H1 (cell line): Measurements from ENCODE around the gene ZNF700. TPM values are rescaled to one million over a fixed set of nuclear protein-coding genes. Genes with fewer than 3 reads are reported as not detected.
"Not testable (repeated sequence)": the region's sequence is repeated elsewhere in the genome, so short reads cannot be mapped to it uniquely, and the experiment has no call there.

ENCODE experiments used
- CTCF ChIA-PET: fragments of 300-600 bp; sonication (Branson Sonifier 250); formaldehyde crosslinking; loops from one replicate; lab custom pipeline; 2021; ENCODE audit not compliant: partially characterized antibody; lab: Charles Lee
- POLR2A ChIA-PET: fragments of 300-600 bp; sonication (Branson Sonifier 250); formaldehyde crosslinking; loops from one replicate; lab custom pipeline; 2021; ENCODE audit warnings: inconsistent platforms; ENCODE audit not compliant: partially characterized antibody; lab: Charles Lee
- DNase-seq, 2 experiments: peaks; one replicate each; pipeline versions ENCODE4 v3.0.0 to v3.0.0-alpha.2; 2010 to 2022; ENCODE audit warnings: low spot score in 2 of 2, low read depth in 1 of 2, mixed read lengths in 1 of 2
- FAIRE-seq: peaks from 2 replicates; lab custom pipeline; 2011; peaks lifted over from hg19 to GRCh38; lab: Jason Lieb, UNC
- H2AFZ ChIP-seq: 2 replicates; pipeline ENCODE4 v1.8.1; 2012; ENCODE audit warnings: low read length, inconsistent platforms
- H2AK5ac ChIP-seq: 2 replicates; pipeline ENCODE4 v1.6.1; 2013; ENCODE audit warnings: low read depth, low read length
- H2BK120ac ChIP-seq: replicated peaks from 2 replicates; pipeline ENCODE3; 2013; ENCODE audit warnings: low read depth, low read length, inconsistent platforms
- H2BK12ac ChIP-seq: 2 replicates; pipeline ENCODE4 v1.6.1; 2013; ENCODE audit warnings: low read depth, low read length
- H2BK15ac ChIP-seq: 2 replicates; pipeline ENCODE4 v1.6.1; 2013; ENCODE audit warnings: low read length
- H2BK20ac ChIP-seq: 2 replicates; pipeline ENCODE4 v1.6.1; 2013; ENCODE audit warnings: low read length
- H2BK5ac ChIP-seq: 2 replicates; pipeline ENCODE4 v1.6.1; 2013; ENCODE audit warnings: low read depth, low read length
- H3K14ac ChIP-seq: 2 replicates; pipeline ENCODE4 v1.6.1; 2013; ENCODE audit warnings: inconsistent platforms; ENCODE audit not compliant: insufficient read length
- H3K18ac ChIP-seq: 2 replicates; pipeline ENCODE4 v1.6.1; 2013; ENCODE audit warnings: low read length; ENCODE audit errors: extremely low read depth
- H3K23ac ChIP-seq: 2 replicates; pipeline ENCODE4 v1.6.1; 2013; ENCODE audit warnings: inconsistent platforms; ENCODE audit not compliant: insufficient read length
- H3K23me2 ChIP-seq: 2 replicates; pipeline ENCODE4 v1.6.1; 2013; ENCODE audit warnings: low read depth, low read length
- H3K27ac ChIP-seq: 2 replicates; pipeline ENCODE4 v1.6.1; 2011; ENCODE audit warnings: low read depth, low read length, inconsistent platforms
- H3K27me3 ChIP-seq, 4 experiments: replicated peaks in 1 of 4; 1 replicate in 1 of 4; 2 replicates in 3 of 4; pipeline versions ENCODE4 v1.6.1 to v1.8.1; 2011 to 2013; ENCODE audit warnings: low read length in 3 of 4, mild to moderate bottlenecking in 3 of 4, inconsistent platforms in 2 of 4, mixed read lengths in 2 of 4, moderate library complexity in 1 of 4; ENCODE audit not compliant: control insufficient read depth in 3 of 4, insufficient read depth in 3 of 4; ENCODE audit errors: extremely low read depth in 1 of 4
- H3K36me3 ChIP-seq, 4 experiments: 2 replicates each; pipeline versions ENCODE4 v1.6.1 to v1.8.1; 2011 to 2013; ENCODE audit warnings: mild to moderate bottlenecking in 4 of 4, low read length in 3 of 4, moderate library complexity in 2 of 4, control low read depth in 1 of 4, inconsistent platforms in 1 of 4; ENCODE audit not compliant: insufficient read depth in 4 of 4, control insufficient read depth in 2 of 4
- H3K4ac ChIP-seq: replicated peaks from 2 replicates; pipeline ENCODE3; 2013; ENCODE audit warnings: low read length, low read depth, mixed read lengths, inconsistent platforms; ENCODE audit not compliant: insufficient read length
- H3K4me1 ChIP-seq, 4 experiments: replicated peaks in 1 of 4; 1 replicate in 1 of 4; 2 replicates in 3 of 4; pipeline versions ENCODE4 v1.6.1 to v1.8.1; 2011 to 2013; ENCODE audit warnings: low read length in 3 of 4, inconsistent platforms in 2 of 4, mixed read lengths in 1 of 4; ENCODE audit not compliant: insufficient read depth in 4 of 4, control insufficient read depth in 3 of 4
- H3K4me2 ChIP-seq, 2 experiments: 2 replicates each; pipeline versions ENCODE4 v1.6.1 to v1.8.1; 2011 to 2013; ENCODE audit warnings: low read depth in 2 of 2, low read length in 2 of 2, control low read depth in 1 of 2, inconsistent platforms in 1 of 2, mild to moderate bottlenecking in 1 of 2; ENCODE audit not compliant: insufficient read depth in 1 of 2
- H3K4me3 ChIP-seq, 4 experiments: fragments of 200-600, 300-600 bp in 1 of 4; sonication (generic), shearing (Covaris generic), sonication (Bioruptor Twin) in 1 of 4; 2 replicates each; pipeline versions ENCODE4 v1.5.1 to v1.8.1; 2011 to 2016; ENCODE audit warnings: low read length in 4 of 4, low read depth in 3 of 4, control low read depth in 2 of 4, inconsistent platforms in 2 of 4, mild to moderate bottlenecking in 2 of 4, mixed read lengths in 1 of 4, moderate library complexity in 1 of 4; ENCODE audit not compliant: insufficient read depth in 2 of 4; ENCODE audit errors: extremely low read depth in 1 of 4
- H3K56ac ChIP-seq: replicated peaks from 2 replicates; pipeline ENCODE3; 2013; ENCODE audit warnings: low read depth, mild to moderate bottlenecking, mixed read lengths, low read length, inconsistent platforms; ENCODE audit not compliant: insufficient read length
- H3K79me1 ChIP-seq: 2 replicates; pipeline ENCODE4 v1.6.1; 2013; ENCODE audit warnings: low read depth, low read length, control low read depth
- H3K79me2 ChIP-seq, 2 experiments: 2 replicates each; pipeline versions ENCODE4 v1.6.1 to v1.8.1; 2012 to 2013; ENCODE audit warnings: low read length in 2 of 2, mild to moderate bottlenecking in 2 of 2, inconsistent platforms in 1 of 2; ENCODE audit not compliant: insufficient read depth in 2 of 2, control insufficient read depth in 1 of 2
- H3K9ac ChIP-seq, 4 experiments: replicated peaks in 1 of 4; 1 replicate in 1 of 4; 2 replicates in 3 of 4; pipeline versions ENCODE4 v1.6.1 to v1.8.1; 2011 to 2013; ENCODE audit warnings: low read depth in 3 of 4, low read length in 3 of 4, control low read depth in 2 of 4, mild to moderate bottlenecking in 2 of 4, moderate library complexity in 2 of 4, inconsistent platforms in 1 of 4; ENCODE audit errors: extremely low read depth in 1 of 4
- H3K9me3 ChIP-seq, 2 experiments: 2 replicates each; pipeline versions ENCODE4 v1.6.1 to v1.8.1; 2012 to 2013; ENCODE audit warnings: mild to moderate bottlenecking in 2 of 2, moderate library complexity in 2 of 2, control low read depth in 1 of 2, inconsistent platforms in 1 of 2, low read depth in 1 of 2, low read length in 1 of 2, mixed read lengths in 1 of 2; ENCODE audit not compliant: insufficient read depth in 2 of 2
- H4K20me1 ChIP-seq, 2 experiments: replicated peaks in 1 of 2; 2 replicates each; pipeline versions ENCODE3 to v1.8.1; 2011 to 2013; ENCODE audit warnings: inconsistent platforms in 2 of 2, low read length in 2 of 2, mild to moderate bottlenecking in 1 of 2; ENCODE audit not compliant: insufficient read depth in 2 of 2, control insufficient read depth in 1 of 2
- H4K5ac ChIP-seq: 2 replicates; pipeline ENCODE4 v1.6.1; 2013; ENCODE audit warnings: low read length, low read depth, mixed read lengths, inconsistent platforms; ENCODE audit not compliant: insufficient read length
- H4K8ac ChIP-seq: 2 replicates; pipeline ENCODE4 v1.8.0; 2013; ENCODE audit warnings: mild to moderate bottlenecking, moderate library complexity, low read length, inconsistent platforms; ENCODE audit not compliant: insufficient read depth; ENCODE audit errors: extremely low read depth
- H4K91ac ChIP-seq: replicated peaks from 2 replicates; pipeline ENCODE3; 2013; ENCODE audit warnings: low read length, mixed read lengths, inconsistent platforms; ENCODE audit not compliant: insufficient read length
- WGBS, 2 experiments: shearing (Covaris generic) in 1 of 2; methylation state at CpG; one replicate each; pipeline versions ENCODE4 v1.1.6 to v1.1.7; 2013 to 2015; ENCODE audit warnings: low lambda C conversion rate in 2 of 2, mixed read lengths in 2 of 2, inconsistent platforms in 1 of 2, low coverage in 1 of 2, missing lambda C conversion rate in 1 of 2; ENCODE audit not compliant: insufficient replicate concordance in 2 of 2, insufficient coverage in 1 of 2, insufficient read length in 1 of 2; ENCODE audit errors: extremely low coverage in 1 of 2, missing lambda C conversion rate in 1 of 2; 5-methylcytosine and 5-hydroxymethylcytosine counted together
- polyA plus RNA-seq, 7 experiments: library from polyadenylated mRNA; depleted of rRNA in 3 of 7; stranded (reverse) in 5 of 7; unstranded in 2 of 7; fragments of >200 nt in 5 of 7; fragments of 200-250 nt in 2 of 7; gene quantifications; 1 replicate in 5 of 7; 2 replicates in 1 of 7; 4 replicates in 1 of 7; pipeline versions ENCODE4 v1.2.1 to v1.2.3, GENCODE V29; 2011 to 2013; ENCODE audit warnings: missing spikeins in 2 of 7, mixed read lengths in 2 of 7
- total RNA-seq: library from RNA; stranded (reverse); fragmentation: NEBNext Ultra II Directional; extraction: Animal tissue kit (Norgen Biotek cat#: 25700); gene quantifications from 2 replicates; pipeline ENCODE4 v1.2.1, GENCODE V29; 2021

Gene ZNF700
- total and polyA plus RNA-seq, 2 of the 8 experiments (the other 6 are each of a cell fraction or from before 2014, with no cell fraction given) = 3.0 to 10.5 TPM

DNA sequence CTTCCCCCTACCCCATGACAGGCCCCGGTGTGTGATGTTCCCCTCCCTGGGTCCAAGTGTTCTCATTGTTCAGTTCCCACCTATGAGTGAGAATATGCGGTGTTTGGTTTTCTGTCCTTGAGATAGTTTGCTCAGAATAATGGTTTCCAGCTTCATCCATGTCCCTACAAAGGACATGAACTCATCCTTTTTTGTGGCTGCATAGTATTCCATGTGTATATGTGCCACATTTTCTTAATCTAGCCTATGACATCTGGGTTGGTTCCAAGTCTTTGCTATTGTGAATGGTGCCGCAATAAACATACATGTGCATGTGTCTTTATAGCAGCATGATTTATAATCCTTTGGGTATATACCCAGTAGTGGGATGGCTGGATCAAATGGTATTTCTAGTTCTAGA, 13.5 kb downstream of the ZNF700 start:
- WGBS, 2 experiments = 77% methylated on average over 3 of the region's 3 CpGs; no CpG with 5 or more reads in 1 of the 2 experiments
- H2BK15ac ChIP-seq, H4K20me1 ChIP-seq, H2AFZ ChIP-seq, H3K18ac ChIP-seq, CTCF ChIA-PET, H3K4ac ChIP-seq, POLR2A ChIA-PET, H3K79me1 ChIP-seq, H4K5ac ChIP-seq, H2BK5ac ChIP-seq, H2BK12ac ChIP-seq, FAIRE-seq, H3K56ac ChIP-seq, H3K23me2 ChIP-seq, H3K4me1 ChIP-seq, H3K4me3 ChIP-seq, H2AK5ac ChIP-seq, H4K8ac ChIP-seq, H4K91ac ChIP-seq, H3K27me3 ChIP-seq, H3K4me2 ChIP-seq, H3K14ac ChIP-seq, H3K27ac ChIP-seq, H2BK20ac ChIP-seq, H3K9ac ChIP-seq, DNase-seq, H3K23ac ChIP-seq, H2BK120ac ChIP-seq: not testable (repeated sequence)
- Histone ChIP-seq H3K79me2 (peaks cover 0 to 16% of the 10 kb centered on the region in 2 experiments; a peak in 2 of 4 replicates), H3K9me3 (peaks cover 23 to 49% of the 10 kb centered on the region in 2 experiments), H3K36me3 (peaks cover 0 to 24% (median 2%) of the 10 kb centered on the region in 4 experiments; a peak in 3 of 8 replicates)

DNA sequence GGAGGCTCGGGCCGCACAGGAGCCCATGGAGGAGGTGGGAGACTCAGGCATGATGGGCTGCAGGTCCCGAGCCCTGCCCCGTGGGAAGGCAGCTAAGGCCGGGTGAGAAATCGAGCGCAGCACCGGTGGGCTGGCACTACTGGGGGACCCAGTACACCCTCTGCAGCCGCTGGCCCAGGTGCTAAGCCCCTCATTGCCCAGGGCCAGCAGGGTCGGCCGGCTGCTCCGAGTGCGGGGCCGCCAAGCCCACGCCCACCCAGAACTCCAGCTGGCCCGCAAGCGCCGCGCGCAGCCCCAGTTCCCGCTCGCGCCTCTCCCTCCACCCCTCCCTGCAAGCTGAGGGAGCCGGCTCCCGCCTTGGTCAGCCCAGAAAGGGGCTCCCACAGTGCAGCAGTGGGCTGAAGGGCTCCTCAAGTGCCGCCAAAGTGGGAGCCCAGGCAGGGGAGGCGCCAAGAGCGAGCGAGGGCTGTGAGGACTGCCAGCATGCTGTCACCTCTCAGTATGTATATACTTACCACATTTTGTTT, 16.5 kb downstream of the ZNF700 start:
- H4K5ac ChIP-seq, H2BK5ac ChIP-seq, H3K14ac ChIP-seq, H2BK20ac ChIP-seq, H3K23ac ChIP-seq, H3K79me1 ChIP-seq, H3K18ac ChIP-seq, H4K8ac ChIP-seq, H2AFZ ChIP-seq, FAIRE-seq, H3K9ac ChIP-seq, H4K91ac ChIP-seq, H2BK120ac ChIP-seq, H2BK12ac ChIP-seq, H3K4me1 ChIP-seq, H3K56ac ChIP-seq, H4K20me1 ChIP-seq, H3K27me3 ChIP-seq, H2BK15ac ChIP-seq, H3K4me3 ChIP-seq, H3K4me2 ChIP-seq, DNase-seq, H2AK5ac ChIP-seq, H3K23me2 ChIP-seq, H3K27ac ChIP-seq, H3K4ac ChIP-seq, POLR2A ChIA-PET: not testable (repeated sequence)
- H3K9me3 ChIP-seq = peaks cover 53 to 73% of the 10 kb centered on the region in 2 experiments
- peaks cover 0 to 12% of the 10 kb centered on the region in 2 experiments; a peak in 3 of 4 replicates for H3K79me2 ChIP-seq
- H3K36me3 ChIP-seq = peaks cover 0 to 49% (median 6%) of the 10 kb centered on the region in 4 experiments; a peak in 5 of 8 replicates
- 93% methylated on average over 23 of the region's 29 CpGs; no CpG with 5 or more reads in 1 of the 2 experiments for WGBS, 2 experiments
- CTCF ChIA-PET = interaction anchor here (0.6 to 1.7 kb wide), 3 partner anchors 11 to 202 kb away, joined by 3 to 4 read pairs (median 3); partner anchors contain the start of gene ZNF700
